Activated CD4-positive, alpha-beta T cell treated with anti-CD3 and anti-CD28 coated beads, Interleukin-2, amount 50 U/mL, for 16 hours (primary cell): ENCODE measurements around the gene GSX2.
"Not testable (repeated sequence)": the region's sequence is repeated elsewhere in the genome, so short reads cannot be mapped to it uniquely, and the experiment has no call there.

ENCODE experiments used
- DNase-seq: peaks from one replicate; pipeline ENCODE4 v3.0.0-alpha.2; 2020

GSX2 gene

GRCh38 chr4:54107951-54108748 is 8.2 kb downstream of the GSX2 start:
- DNase-seq = no peak

GRCh38 chr4:54109241-54110018 is 9.5 kb downstream of the GSX2 start:
- DNase-seq = no peak

- DNase-seq = no peak
Observed at GRCh38 chr4:54110019-54110416, 10.1 kb downstream of the GSX2 start.

- DNase-seq = not testable (repeated sequence)
Observed at GRCh38 chr4:54113206-54113605, 13.2 kb downstream of the GSX2 start.

GRCh38 chr4:54116246-54116645 is 16.3 kb downstream of the GSX2 start:
- DNase-seq = not testable (repeated sequence)

GRCh38 chr4:54118850-54119589 is 19.1 kb downstream of the GSX2 start:
- no peak for DNase-seq

- no peak for DNase-seq
Observed at GRCh38 chr4:54120518-54120917, 20.6 kb downstream of the GSX2 start.

- no peak for DNase-seq
Observed at GRCh38 chr4:54127660-54128059, 27.7 kb downstream of the GSX2 start.

- DNase-seq = not testable (repeated sequence)
Observed at GRCh38 chr4:54128694-54129093, 28.7 kb downstream of the GSX2 start.

- DNase-seq = no peak
Observed at GRCh38 chr4:54139332-54139731, 39.4 kb downstream of the GSX2 start.

GRCh38 chr4:54140287-54140686 is 40.3 kb downstream of the GSX2 start:
- no peak for DNase-seq

- no peak for DNase-seq
Observed at GRCh38 chr4:54144199-54144598, 44.2 kb downstream of the GSX2 start.

- DNase-seq = no peak
Observed at GRCh38 chr4:54144661-54145171, 44.8 kb downstream of the GSX2 start.

GRCh38 chr4:54146139-54146538 is 46.2 kb downstream of the GSX2 start:
- no peak for DNase-seq

GRCh38 chr4:54149323-54149722 is 49.4 kb downstream of the GSX2 start:
- no peak for DNase-seq
